Right lobe of liver (tissue), 6 donors: ENCODE data around the gene CPEB4. TPM values are rescaled to one million over a fixed set of nuclear protein-coding genes. Genes with fewer than 3 reads are reported as not detected.

ENCODE experiments used
- ATAC-seq, 4 donors: fragments of 200-7000 bp; cut with Tn5 transposase; one replicate each; pipeline ENCODE4 v1.9.1; 2020; ENCODE audit warnings: mild to moderate bottlenecking in 4 of 4, moderate library complexity in 4 of 4
- DNase-seq, 3 donors: peaks; one replicate each; pipeline ENCODE4 v3.0.0-alpha.2; 2020
- H3K27ac ChIP-seq, 3 donors: fragments of 200-600 bp; one replicate each; pipeline ENCODE4 v1.8.0; 2022
- H3K27me3 ChIP-seq, 2 donors: fragments of 200-600 bp; one replicate each; pipeline ENCODE4 v1.8.0; 2022
- H3K36me3 ChIP-seq, 4 donors: fragments of 200-600 bp; sonication (generic) in 1 of 4; one replicate each; pipeline versions ENCODE4 v1.5.1 to v1.8.0; 2017 to 2022; ENCODE audit warnings: control low read depth in 1 of 4
- H3K4me1 ChIP-seq, 4 donors: fragments of 200-600 bp; sonication (generic) in 1 of 4; one replicate each; pipeline versions ENCODE4 v1.5.1 to v1.8.0; 2017 to 2022; ENCODE audit warnings: control low read depth in 1 of 4
- H3K4me3 ChIP-seq, 3 donors: fragments of 200-600 bp; one replicate each; pipeline ENCODE4 v1.8.0; 2022
- H3K9me3 ChIP-seq, 4 donors: fragments of 200-600 bp; sonication (generic) in 1 of 4; one replicate each; pipeline versions ENCODE4 v1.5.1 to v1.8.0; 2017 to 2022; ENCODE audit warnings: control low read depth in 1 of 4
- CTCF ChIP-seq, 4 donors: fragments of 200-600 bp in 3 of 4; fragments of 450-650 bp in 1 of 4; IDR thresholded peaks; one replicate each; pipeline versions ENCODE4 v1.5.1 to v1.8.0; 2016 to 2022; ENCODE audit warnings: antibody characterized with exemption in 4 of 4, mild to moderate bottlenecking in 2 of 4
- POLR2A ChIP-seq: fragments of 450-650 bp; IDR thresholded peaks from one replicate; pipeline ENCODE4 v1.6.1; 2017; ENCODE audit warnings: antibody characterized with exemption, mild to moderate bottlenecking
- WGBS: methylation state at CpG from one replicate; pipeline ENCODE4 v1.1.6; 2018; ENCODE audit warnings: low coverage, low lambda C conversion rate; ENCODE audit not compliant: insufficient coverage; ENCODE audit errors: missing lambda C conversion rate; 5-methylcytosine and 5-hydroxymethylcytosine counted together
- intact Hi-C, 2 donors: fragments of 100-400 bp; cut with DNase I; formaldehyde crosslinking; loops; one replicate each; pipeline versions ENCODE4 v1.11.2 to v1.14.1; 2022
- total RNA-seq, 6 experiments: library from RNA; depleted of rRNA in 2 of 6; stranded (reverse); fragments of >200 nt in 2 of 6; fragmentation: NEBNext Ultra II Directional in 3 of 6; extraction: Animal tissue kit (Norgen Biotek cat#: 25700) in 3 of 6; gene quantifications; one replicate each; pipeline versions ENCODE4 v1.1.0 to v1.2.4, GENCODE V29; 2016 to 2023
- donor health status: DM: no; HTN: yes; CAD: no.
- donor health status: DM: no; HTN: no; CAD: no.
- donor health status: DM: no; HTN: no; CAD: no.
- donor health status: DM: no; HTN: yes; CAD: no.
- donor health status: DM: no; HTN: yes; CAD: no.

The CPEB4 gene
- total RNA-seq, 6 experiments from 2014 or later = 27.3 to 49.9 (median 40.0) TPM

- no peaks in the 10 kb centered on the region for H3K36me3 ChIP-seq
- intact Hi-C loops = no loop called here
- H3K4me1 ChIP-seq = no peaks in the 10 kb centered on the region
- H3K9me3 ChIP-seq = no peaks in the 10 kb centered on the region
- ATAC-seq = no peak
- DNase-seq = no peak
- H3K4me3 ChIP-seq = no peak overlapping the region
- TF ChIP-seq CTCF (IDR thresholded peaks at IDR 0.05) = no peak
- no peak for TF ChIP-seq POLR2A
- H3K27ac ChIP-seq = no peak overlapping the region
- no peaks in the 10 kb centered on the region for H3K27me3 ChIP-seq
- 91% methylated on average over 4 of the region's 4 CpGs for WGBS
Observed at GRCh38 chr5:173849908-173850307, 38.2 kb upstream of the CPEB4 start.

DNA sequence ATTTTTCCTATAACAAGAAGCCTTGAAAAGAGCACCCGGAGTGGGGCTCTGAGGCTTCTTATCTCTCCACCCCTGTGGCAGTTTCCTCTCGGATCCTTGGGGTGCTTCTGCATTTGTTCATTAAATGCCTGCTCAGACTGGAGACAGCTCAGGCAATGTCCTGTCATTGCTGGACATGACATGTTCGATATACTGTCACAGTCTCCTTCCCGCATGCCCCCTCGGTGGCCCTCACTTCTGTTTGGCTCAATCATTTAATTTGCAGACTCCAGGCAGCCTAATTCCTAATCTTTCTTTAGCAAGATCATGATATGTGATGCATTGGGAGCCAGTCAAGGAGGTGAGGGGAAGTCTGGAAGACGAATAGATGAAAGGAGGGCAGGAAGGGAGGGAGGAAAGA is 37.5 kb upstream of the CPEB4 start:
- DNase-seq (no peak), ATAC-seq (no peak)
- Histone ChIP-seq H3K4me1 (no peaks in the 10 kb centered on the region), H3K27ac (no peak overlapping the region), H3K9me3 (no peaks in the 10 kb centered on the region), H3K4me3 (no peak overlapping the region), H3K27me3 (no peaks in the 10 kb centered on the region), H3K36me3 (no peaks in the 10 kb centered on the region)
- WGBS = 53% methylated on average over 6 of the region's 6 CpGs
- intact Hi-C loops = no loop called here
- TF ChIP-seq POLR2A = no peak
- no peak for TF ChIP-seq CTCF (IDR thresholded peaks at IDR 0.05)

GRCh38 chr5:173851595-173852243 is 36.4 kb upstream of the CPEB4 start:
- H3K9me3 ChIP-seq = no peaks in the 10 kb centered on the region
- no peak for TF ChIP-seq POLR2A
- no peak for TF ChIP-seq CTCF (IDR thresholded peaks at IDR 0.05)
- no peaks in the 10 kb centered on the region for H3K36me3 ChIP-seq
- no peak overlapping the region for H3K4me3 ChIP-seq
- no peak for DNase-seq
- no peak for ATAC-seq
- no peaks in the 10 kb centered on the region for H3K27me3 ChIP-seq
- intact Hi-C loops = no loop called here
- 76% methylated on average over 10 of the region's 10 CpGs for WGBS
- H3K27ac ChIP-seq = no peak overlapping the region
- H3K4me1 ChIP-seq = no peaks in the 10 kb centered on the region

- WGBS = 85% methylated on average over 4 of the region's 7 CpGs
- TF ChIP-seq CTCF (IDR thresholded peaks at IDR 0.05) (no peak), POLR2A (no peak)
- Histone ChIP-seq H3K27ac (no peak overlapping the region), H3K4me3 (no peak overlapping the region), H3K27me3 (no peaks in the 10 kb centered on the region), H3K4me1 (no peaks in the 10 kb centered on the region), H3K9me3 (no peaks in the 10 kb centered on the region), H3K36me3 (no peaks in the 10 kb centered on the region)
- intact Hi-C loops = no loop called here
- no peak for DNase-seq
- ATAC-seq = no peak
Observed at GRCh38 chr5:173852790-173853359, 35.3 kb upstream of the CPEB4 start.
